HEK293 (cell line): ENCODE data around the gene SUSD4.

Experiments used
- CTCF ChIA-PET: fragments of 350-600 bp; formaldehyde crosslinking; extraction: SDS; loops from one replicate; lab custom pipeline; 2021; ENCODE audit warnings: antibody characterized with exemption; lab: Yijun Ruan, JAX
- POLR2A ChIA-PET: fragments of 300-600 bp; formaldehyde crosslinking; extraction: SDS; loops from one replicate; lab custom pipeline; 2020; ENCODE audit warnings: antibody characterized with exemption, inconsistent platforms; lab: Yijun Ruan, JAX
- H3K27ac ChIP-seq: fragments of 200-500 bp; sonication (Bioruptor generic); 2 replicates; pipeline ENCODE4 v1.5.1; 2014; ENCODE audit warnings: low read depth, low read length, control low read depth, inconsistent platforms; ENCODE audit errors: extremely low read depth
- H3K36me3 ChIP-seq, 2 experiments: fragments of 200-500 bp in 1 of 2; sonication (Bioruptor generic) in 1 of 2; 1 replicate in 1 of 2; 2 replicates in 1 of 2; pipeline ENCODE4 v1.5.1; 2014 to 2017; ENCODE audit warnings: inconsistent platforms in 2 of 2, low read length in 2 of 2; ENCODE audit not compliant: control insufficient read depth in 2 of 2, insufficient read depth in 1 of 2
- H3K4me1 ChIP-seq: fragments of 200-500 bp; sonication (Bioruptor generic); 2 replicates; pipeline ENCODE4 v1.5.1; 2014; ENCODE audit warnings: mild to moderate bottlenecking, low read length, inconsistent platforms; ENCODE audit not compliant: control insufficient read depth, insufficient read depth
- H3K4me3 ChIP-seq: 2 replicates; pipeline ENCODE4 v1.5.1; 2011; ENCODE audit warnings: low read depth, mild to moderate bottlenecking, control low read depth, low read length, moderate library complexity
- H3K9me3 ChIP-seq: fragments of 200-500 bp; sonication (Bioruptor generic); 2 replicates; pipeline ENCODE4 v1.5.1; 2014; ENCODE audit warnings: low read depth, low read length, inconsistent platforms; ENCODE audit not compliant: control insufficient read depth, insufficient read depth
- BCL11A ChIP-seq: fragments of 450-650 bp; formaldehyde crosslinking; IDR thresholded peaks from 2 replicates; pipeline ENCODE4 v1.5.1; 2016; ENCODE audit warnings: low read depth, missing biosample characterization, missing genetic modification characterization
- GFI1B ChIP-seq: fragments of 450-650 bp; formaldehyde crosslinking; IDR thresholded peaks from 2 replicates; pipeline ENCODE4 v1.5.1; 2016; ENCODE audit warnings: missing biosample characterization, missing genetic modification characterization
- GLIS2 ChIP-seq: fragments of 450-650 bp; formaldehyde crosslinking; IDR thresholded peaks from 2 replicates; pipeline ENCODE4 v1.5.1; 2016; ENCODE audit warnings: missing biosample characterization, missing genetic modification characterization
- HOXA7 ChIP-seq: sonication (generic); formaldehyde crosslinking; IDR thresholded peaks from 2 replicates; pipeline ENCODE4 v1.8.1; 2022; ENCODE audit warnings: missing genetic modification reagents, borderline replicate concordance
- HOXD13 ChIP-seq: sonication (generic); formaldehyde crosslinking; IDR thresholded peaks from 2 replicates; pipeline ENCODE4 v1.8.0; 2022; ENCODE audit warnings: missing genetic modification reagents, borderline replicate concordance
- MEIS1 ChIP-seq: sonication (generic); formaldehyde crosslinking; IDR thresholded peaks from 2 replicates; pipeline ENCODE4 v1.8.1; 2022; ENCODE audit warnings: missing genetic modification reagents, mild to moderate bottlenecking, borderline replicate concordance
- MYNN ChIP-seq: fragments of 450-650 bp; formaldehyde crosslinking; IDR thresholded peaks from 2 replicates; pipeline ENCODE4 v1.5.1; 2016; ENCODE audit warnings: missing biosample characterization, missing genetic modification characterization, borderline replicate concordance
- RBAK ChIP-seq: fragments of 450-650 bp; formaldehyde crosslinking; IDR thresholded peaks from 2 replicates; pipeline ENCODE4 v1.5.1; 2016; ENCODE audit warnings: missing biosample characterization, missing genetic modification characterization
- SALL2 ChIP-seq: fragments of 450-650 bp; formaldehyde crosslinking; IDR thresholded peaks from 2 replicates; pipeline ENCODE4 v1.5.0; 2017; ENCODE audit warnings: missing biosample characterization, mild to moderate bottlenecking, missing genetic modification characterization, borderline replicate concordance
- SCRT1 ChIP-seq: fragments of 450-650 bp; formaldehyde crosslinking; IDR thresholded peaks from 2 replicates; pipeline ENCODE4 v1.5.1; 2016; ENCODE audit warnings: missing biosample characterization, missing genetic modification characterization, borderline replicate concordance
- YY2 ChIP-seq: fragments of 450-650 bp; formaldehyde crosslinking; IDR thresholded peaks from 2 replicates; pipeline ENCODE4 v1.5.1; 2016; ENCODE audit warnings: missing biosample characterization, missing genetic modification characterization
- ZNF112 ChIP-seq: fragments of 450-650 bp; formaldehyde crosslinking; IDR thresholded peaks from 2 replicates; pipeline ENCODE4 v1.5.0; 2017; ENCODE audit warnings: missing biosample characterization, missing genetic modification characterization
- ZNF146 ChIP-seq: fragments of 450-650 bp; formaldehyde crosslinking; IDR thresholded peaks from 2 replicates; pipeline ENCODE4 v1.5.1; 2016; ENCODE audit warnings: missing biosample characterization, missing genetic modification characterization
- ZNF175 ChIP-seq: fragments of 450-650 bp; formaldehyde crosslinking; IDR thresholded peaks from 2 replicates; pipeline ENCODE4 v1.5.1; 2016; ENCODE audit warnings: missing biosample characterization, missing genetic modification characterization
- ZNF214 ChIP-seq: fragments of 450-650 bp; formaldehyde crosslinking; IDR thresholded peaks from 2 replicates; pipeline ENCODE4 v1.5.1; 2017; ENCODE audit warnings: missing biosample characterization, mild to moderate bottlenecking, missing genetic modification characterization, borderline replicate concordance
- ZNF239 ChIP-seq: fragments of 450-650 bp; formaldehyde crosslinking; IDR thresholded peaks from 2 replicates; pipeline ENCODE4 v1.5.1; 2016; ENCODE audit warnings: missing biosample characterization, missing genetic modification characterization
- ZNF266 ChIP-seq: fragments of 450-650 bp; formaldehyde crosslinking; IDR thresholded peaks from 2 replicates; pipeline ENCODE4 v1.5.1; 2016; ENCODE audit warnings: missing biosample characterization, missing genetic modification characterization, low read depth
- ZNF292 ChIP-seq: fragments of 450-650 bp; formaldehyde crosslinking; IDR thresholded peaks from 2 replicates; pipeline ENCODE4 v1.5.1; 2016; ENCODE audit warnings: low read depth, missing biosample characterization, missing genetic modification characterization, borderline replicate concordance
- ZNF341 ChIP-seq: fragments of 450-650 bp; formaldehyde crosslinking; IDR thresholded peaks from 2 replicates; pipeline ENCODE4; 2016; ENCODE audit warnings: low read depth, missing biosample characterization, missing genetic modification characterization
- ZNF530 ChIP-seq: fragments of 450-650 bp; formaldehyde crosslinking; IDR thresholded peaks from 2 replicates; pipeline ENCODE4 v1.5.1; 2016; ENCODE audit warnings: low read depth, missing biosample characterization, missing genetic modification characterization
- ZNF555 ChIP-seq: fragments of 450-650 bp; formaldehyde crosslinking; conservative IDR thresholded peaks from 2 replicates; pipeline ENCODE4 v1.5.1; 2017; ENCODE audit warnings: missing biosample characterization, mild to moderate bottlenecking, missing genetic modification characterization, inconsistent platforms
- ZNF561 ChIP-seq: fragments of 450-650 bp; IDR thresholded peaks from 2 replicates; pipeline ENCODE4 v1.5.1; 2018; ENCODE audit warnings: missing biosample characterization, missing genetic modification characterization, borderline replicate concordance
- ZNF571 ChIP-seq: fragments of 450-650 bp; formaldehyde crosslinking; IDR thresholded peaks from 2 replicates; pipeline ENCODE4 v1.5.0; 2017; ENCODE audit warnings: missing biosample characterization, missing genetic modification characterization
- ZNF580 ChIP-seq: fragments of 450-650 bp; formaldehyde crosslinking; IDR thresholded peaks from 2 replicates; pipeline ENCODE4 v1.5.1; 2016; ENCODE audit warnings: missing biosample characterization, missing genetic modification characterization
- ZNF621 ChIP-seq: fragments of 450-650 bp; formaldehyde crosslinking; IDR thresholded peaks from 2 replicates; pipeline ENCODE4 v1.5.1; 2017; ENCODE audit warnings: missing biosample characterization, missing genetic modification characterization
- ZNF623 ChIP-seq: fragments of 450-650 bp; formaldehyde crosslinking; IDR thresholded peaks from 2 replicates; pipeline ENCODE4 v1.5.1; 2016; ENCODE audit warnings: missing biosample characterization, missing genetic modification characterization
- ZNF624 ChIP-seq: fragments of 450-650 bp; formaldehyde crosslinking; IDR thresholded peaks from 2 replicates; pipeline ENCODE4 v1.5.1; 2017; ENCODE audit warnings: missing biosample characterization, missing genetic modification characterization
- ZNF654 ChIP-seq: fragments of 450-650 bp; formaldehyde crosslinking; IDR thresholded peaks from 2 replicates; pipeline ENCODE4 v1.5.1; 2016; ENCODE audit warnings: low read depth, missing biosample characterization, missing genetic modification characterization
- ZNF660 ChIP-seq: fragments of 450-650 bp; IDR thresholded peaks from 2 replicates; pipeline ENCODE4 v1.5.1; 2018; ENCODE audit warnings: missing biosample characterization, mild to moderate bottlenecking, missing genetic modification characterization
- ZNF776 ChIP-seq: fragments of 450-650 bp; formaldehyde crosslinking; IDR thresholded peaks from 2 replicates; pipeline ENCODE4 v1.5.0; 2017; ENCODE audit warnings: missing biosample characterization, missing genetic modification characterization, borderline replicate concordance
- ZNF785 ChIP-seq: fragments of 450-650 bp; formaldehyde crosslinking; IDR thresholded peaks from 2 replicates; pipeline ENCODE4 v1.5.1; 2016; ENCODE audit warnings: missing biosample characterization, missing genetic modification characterization

SUSD4 gene

GRCh38 chr1:223345720-223346119 lies 18.3 kb downstream of the SUSD4 start (continued):
- TF ChIP-seq ZNF175 (tag by site-specific recombination) (no peak), RBAK (tag by site-specific recombination) (no peak), ZNF530 (no peak), ZNF571 (tag by site-specific recombination) (no peak)

GRCh38 chr1:223344491-223344890 lies 19.5 kb downstream of the SUSD4 start:
- Histone ChIP-seq H3K9me3 (no peaks in the 10 kb centered on the region), H3K27ac (no peak overlapping the region), H3K4me1 (no peaks in the 10 kb centered on the region), H3K36me3 (no peaks in the 10 kb centered on the region)
- POLR2A ChIA-PET: no interaction called here
- no peak for TF ChIP-seq MEIS1 (CRISPR knock-in tag)
- no peak for TF ChIP-seq ZNF341 (tag by site-specific recombination)
- TF ChIP-seq ZNF654 (tag by site-specific recombination): no peak
- TF ChIP-seq BCL11A (tag by site-specific recombination): no peak
- TF ChIP-seq SCRT1: no peak
- no peak for TF ChIP-seq GLIS2
- TF ChIP-seq ZNF621 (tag by site-specific recombination): no peak
- TF ChIP-seq ZNF214 (tag by site-specific recombination): no peak
- no peak for TF ChIP-seq ZNF623
- no peak for TF ChIP-seq ZNF146 (tag by site-specific recombination)
- no peak for TF ChIP-seq ZNF175 (tag by site-specific recombination)
- no peak for TF ChIP-seq ZNF561 (tag by site-specific recombination)
- TF ChIP-seq ZNF239 (tag by site-specific recombination): no peak
- no peak for TF ChIP-seq MYNN (tag by site-specific recombination)
- TF ChIP-seq ZNF266 (tag by site-specific recombination): no peak
- no peak for TF ChIP-seq ZNF660 (tag by site-specific recombination)
- TF ChIP-seq, all 188 proteins: peak for 0
- no peak overlapping the region for H3K4me3 ChIP-seq
- CTCF ChIA-PET: interaction anchor here (0.7 to 1.2 kb wide), 2 partner anchors 202 to 1525 kb away, joined by 3 read pairs; no protein-coding TSS in a partner anchor

- no peaks in the 10 kb centered on the region for H3K36me3 ChIP-seq
- no peak overlapping the region for H3K27ac ChIP-seq
- H3K9me3 ChIP-seq: no peaks in the 10 kb centered on the region
- ChIA-PET CTCF (interaction anchor here (0.7 to 1.4 kb wide), 3 partner anchors 15 to 1525 kb away, joined by 3 to 4 read pairs (median 3); no protein-coding TSS in a partner anchor), POLR2A (no interaction called here)
- no peak for TF ChIP-seq ZNF785 (tag by site-specific recombination)
- no peak for TF ChIP-seq ZNF112
- no peak for TF ChIP-seq ZNF776 (tag by site-specific recombination)
- TF ChIP-seq ZNF292 (tag by site-specific recombination): no peak
- TF ChIP-seq ZNF580 (tag by site-specific recombination): no peak
- TF ChIP-seq GFI1B (tag by site-specific recombination): no peak
- no peak for TF ChIP-seq HOXA7 (CRISPR knock-in tag)
- TF ChIP-seq HOXD13 (CRISPR knock-in tag): no peak
- TF ChIP-seq MEIS1 (CRISPR knock-in tag): no peak
- TF ChIP-seq ZNF624 (tag by site-specific recombination): no peak
- no peak for TF ChIP-seq SALL2 (tag by site-specific recombination)
- no peak for TF ChIP-seq ZNF555 (tag by site-specific recombination)
- no peak for TF ChIP-seq ZNF623
- no peak for TF ChIP-seq RBAK (tag by site-specific recombination)
- no peak for TF ChIP-seq YY2 (tag by site-specific recombination)
- H3K4me3 ChIP-seq: no peak overlapping the region
- no peaks in the 10 kb centered on the region for H3K4me1 ChIP-seq
Measured at GRCh38 chr1:223343692-223344091, 20.3 kb downstream of the SUSD4 start.
